ENCODE measurements around the gene THAP7. TPM values are rescaled to one million over a fixed set of nuclear protein-coding genes. Genes with fewer than 3 reads are reported as not detected.

THAP7 gene
- total and polyA plus RNA-seq, 5 experiments from 2014 or later, result 31.7 to 70.5 (median 55.5) TPM

- Mint-ChIP-seq H3K36me3 (peaks cover 0 to 66% (median 7%) of the 10 kb centered on the region in 3 donors), H3K27ac (peak overlapping the region; percentile 17 to 89 (median 82)), H3K9me3 (no peaks in the 10 kb centered on the region), H3K4me3 (peak overlapping the region in 6 of 10 donors; percentile 15 to 64 (median 28)), H3K27me3 (no peaks in the 10 kb centered on the region), H3K4me1 (peaks cover 25 to 56% (median 50%) of the 10 kb centered on the region in 4 donors)
- POLR2A ChIA-PET, result no interaction called here
- no peak for ATAC-seq
- DNase-seq, result no peak
Measured at GRCh38 chr22:20949698-20950183, 52.2 kb downstream of the THAP7 start.

Small RNA genes within 50 kb of the gene (microRNA-seq; reads per million reads assigned to microRNA genes)
- not detected for gene MIR649 (ENCODE audit: borderline microRNAs expressed)

Other genes with a start within 250 kb of the THAP7 start
- gene SERPIND1, start 228.0 kb downstream of the THAP7 start, total RNA-seq, result not detected
- not detected for gene SERPIND1, start 228.0 kb downstream of the THAP7 start, polyA plus RNA-seq
- gene PI4KA, start 143.3 kb downstream of the THAP7 start, total RNA-seq, result 100 to 1,000 TPM; 148 to 158 TPM
- gene PI4KA, start 143.3 kb downstream of the THAP7 start, polyA plus RNA-seq, result 10 to 100 TPM; 34.4 to 69.6 (median 50.0) TPM
- 10 to 100 TPM; 22.5 to 25.1 TPM for gene SNAP29, start 143.1 kb downstream of the THAP7 start, total RNA-seq
- gene SNAP29, start 143.1 kb downstream of the THAP7 start, polyA plus RNA-seq, result 10 to 100 TPM; 18.2 to 20.8 (median 18.9) TPM
- gene CRKL, start 84.7 kb downstream of the THAP7 start, total RNA-seq, result 10 to 100 TPM; 75.1 to 79.0 TPM
- gene CRKL, start 84.7 kb downstream of the THAP7 start, polyA plus RNA-seq, result 10 to 100 TPM; 39.0 to 53.8 (median 40.1) TPM
- gene AIFM3, start 34.9 kb downstream of the THAP7 start, total RNA-seq, result 1 to 10 TPM in 1 of 2 experiments, under 1 TPM in 1; 0.47 to 1.3 TPM
- gene AIFM3, start 34.9 kb downstream of the THAP7 start, polyA plus RNA-seq, result under 1 TPM; 0.16 to 0.53 (median 0.32) TPM
- gene LZTR1, start 19.8 kb downstream of the THAP7 start, total RNA-seq, result 100 to 1,000 TPM in 1 of 2 experiments, 10 to 100 TPM in 1; 92.9 to 103 TPM
- 10 to 100 TPM in 2 of 3 donors, 1 to 10 TPM in 1; 8.6 to 14.5 (median 12.3) TPM for gene LZTR1, start 19.8 kb downstream of the THAP7 start, polyA plus RNA-seq
- gene P2RX6, start 13.0 kb upstream of the THAP7 start, total RNA-seq, result 1 to 10 TPM; 2.7 to 4.5 TPM
- gene P2RX6, start 13.0 kb upstream of the THAP7 start, polyA plus RNA-seq, result 1 to 10 TPM in 1 of 3 donors, under 1 TPM in 2; 0.25 to 1.1 (median 0.74) TPM
- gene SLC7A4, start 30.4 kb upstream of the THAP7 start, total RNA-seq, result 1 to 10 TPM in 1 of 2 experiments, under 1 TPM in 1; 0.69 to 1.3 TPM
- gene SLC7A4, start 30.4 kb upstream of the THAP7 start, polyA plus RNA-seq, result 1 to 10 TPM in 2 of 3 donors, under 1 TPM in 1; 0.99 to 1.4 (median 1.2) TPM
- under 1 TPM in 1 of 2 experiments, not detected in 1; 0.11 TPM for gene LRRC74B, start 43.8 kb upstream of the THAP7 start, total RNA-seq
- gene LRRC74B, start 43.8 kb upstream of the THAP7 start, polyA plus RNA-seq, result not detected

All from naive thymus-derived CD8-positive, alpha-beta T cell (primary cell).